Endothelial cell of umbilical vein (primary cell): ENCODE measurements around the gene FYB2.

Experiments used
- EZH2 ChIP-seq: IDR thresholded peaks from 2 replicates; pipeline ENCODE4 v1.6.1; 2012; ENCODE audit warnings: borderline replicate concordance, low read depth, mild to moderate bottlenecking, moderate library complexity, low read length, inconsistent platforms; ENCODE audit not compliant: severe bottlenecking
- JUN ChIP-seq: IDR thresholded peaks from 2 replicates; pipeline ENCODE4 v1.6.1; 2011; ENCODE audit warnings: borderline replicate concordance, low read depth; ENCODE audit not compliant: insufficient read length, insufficient read depth
- MAX ChIP-seq: IDR thresholded peaks from 2 replicates; pipeline ENCODE4 v1.6.1; 2011; ENCODE audit not compliant: insufficient read depth, insufficient read length
- POLR2A ChIP-seq: IDR thresholded peaks from 2 replicates; pipeline ENCODE4 v1.6.1; 2012; ENCODE audit warnings: low read depth, mild to moderate bottlenecking, control low read depth, low read length
- POLR2AphosphoS5 ChIP-seq: IDR thresholded peaks from 2 replicates; pipeline ENCODE4 v1.6.1; 2012; ENCODE audit warnings: low read depth, mild to moderate bottlenecking, control low read depth, low read length, moderate library complexity; ENCODE audit not compliant: insufficient read depth
- TF ChIP-seq, protein P1 (sequence below), 2 donors: IDR thresholded peaks; 1 replicate in 1 of 2; 2 replicates in 1 of 2; pipeline ENCODE4 v1.5.1; 2011; ENCODE audit warnings: low read length in 2 of 2, mild to moderate bottlenecking in 2 of 2, moderate library complexity in 2 of 2, control low read depth in 1 of 2, inconsistent platforms in 1 of 2, low read depth in 1 of 2; ENCODE audit not compliant: insufficient read depth in 1 of 2; ENCODE audit errors: extremely low read depth in 1 of 2

DNA sequence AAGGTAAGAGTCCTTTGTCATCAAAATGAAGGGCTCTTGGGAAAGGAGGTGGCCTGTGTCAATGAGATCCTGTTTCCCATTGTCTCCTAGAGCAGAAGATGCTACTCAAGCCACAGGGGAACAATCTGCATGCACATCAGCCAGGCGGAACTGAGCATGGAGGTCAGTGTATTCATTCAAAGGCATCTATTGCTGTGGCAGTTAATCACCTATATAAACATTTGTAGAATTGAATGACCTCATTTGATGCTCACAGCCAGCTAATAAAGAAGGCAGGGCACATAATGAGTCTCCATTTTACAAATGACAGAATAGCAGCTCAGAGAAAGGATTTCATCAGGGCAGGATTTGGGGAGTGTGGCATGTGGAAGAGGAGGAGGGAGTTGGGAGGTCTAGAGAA lies 5.7 kb upstream of the FYB2 start:
- TF ChIP-seq, protein P1, sequence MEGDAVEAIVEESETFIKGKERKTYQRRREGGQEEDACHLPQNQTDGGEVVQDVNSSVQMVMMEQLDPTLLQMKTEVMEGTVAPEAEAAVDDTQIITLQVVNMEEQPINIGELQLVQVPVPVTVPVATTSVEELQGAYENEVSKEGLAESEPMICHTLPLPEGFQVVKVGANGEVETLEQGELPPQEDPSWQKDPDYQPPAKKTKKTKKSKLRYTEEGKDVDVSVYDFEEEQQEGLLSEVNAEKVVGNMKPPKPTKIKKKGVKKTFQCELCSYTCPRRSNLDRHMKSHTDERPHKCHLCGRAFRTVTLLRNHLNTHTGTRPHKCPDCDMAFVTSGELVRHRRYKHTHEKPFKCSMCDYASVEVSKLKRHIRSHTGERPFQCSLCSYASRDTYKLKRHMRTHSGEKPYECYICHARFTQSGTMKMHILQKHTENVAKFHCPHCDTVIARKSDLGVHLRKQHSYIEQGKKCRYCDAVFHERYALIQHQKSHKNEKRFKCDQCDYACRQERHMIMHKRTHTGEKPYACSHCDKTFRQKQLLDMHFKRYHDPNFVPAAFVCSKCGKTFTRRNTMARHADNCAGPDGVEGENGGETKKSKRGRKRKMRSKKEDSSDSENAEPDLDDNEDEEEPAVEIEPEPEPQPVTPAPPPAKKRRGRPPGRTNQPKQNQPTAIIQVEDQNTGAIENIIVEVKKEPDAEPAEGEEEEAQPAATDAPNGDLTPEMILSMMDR (IDR thresholded peaks at IDR 0.05; ENCODE audit: extremely low read depth in 1 of 2, insufficient read depth in 1 of 2, low read depth in 1 of 2, low read length in 2 of 2): no peak
- TF ChIP-seq JUN: no peak
- TF ChIP-seq MAX: no peak
- TF ChIP-seq POLR2A: no peak
- no peak for TF ChIP-seq POLR2AphosphoS5
- TF ChIP-seq EZH2: no peak
